H54 (cell line): ENCODE data around the gene WFIKKN2.

Experiments used
- DNase-seq: peaks from one replicate; pipeline ENCODE4 v3.0.0; 2011; ENCODE audit warnings: low spot score, mixed read lengths; ENCODE audit not compliant: insufficient read length
- FAIRE-seq: peaks from 3 replicates; lab custom pipeline; 2011; peaks lifted over from hg19 to GRCh38; lab: Jason Lieb, UNC
- POLR2A ChIP-seq: IDR thresholded peaks from 2 replicates; pipeline ENCODE4 v1.6.1; 2011; ENCODE audit warnings: low read depth, mild to moderate bottlenecking, low read length

The WFIKKN2 gene

GRCh38 chr17:50834429-50835300 lies 721 bp upstream of the WFIKKN2 start:
- no peak for TF ChIP-seq POLR2A
- FAIRE-seq: no peak
- DNase-seq: no peak

- DNase-seq (no peak), FAIRE-seq (no peak)
- TF ChIP-seq POLR2A: no peak
These were observed 1.4 kb downstream of the WFIKKN2 start for GRCh38 chr17:50836826-50837225.

GRCh38 chr17:50837286-50837979 lies 2.0 kb downstream of the WFIKKN2 start:
- TF ChIP-seq POLR2A: no peak
- DNase-seq (no peak), FAIRE-seq (no peak)

GRCh38 chr17:50837980-50838954 lies 2.9 kb downstream of the WFIKKN2 start:
- no peak for DNase-seq
- no peak for FAIRE-seq
- no peak for TF ChIP-seq POLR2A

- DNase-seq: no peak
- no peak for TF ChIP-seq POLR2A
- no peak for FAIRE-seq
These were observed 4.4 kb downstream of the WFIKKN2 start for GRCh38 chr17:50839591-50840310.

- no peak for FAIRE-seq
- no peak for TF ChIP-seq POLR2A
- DNase-seq: no peak
These were observed 5.0 kb downstream of the WFIKKN2 start for GRCh38 chr17:50840311-50840851.

- FAIRE-seq: no peak
- no peak for TF ChIP-seq POLR2A
- no peak for DNase-seq
These were observed 6.0 kb downstream of the WFIKKN2 start for GRCh38 chr17:50841277-50841948.

- DNase-seq (peak; percentile 90), FAIRE-seq (no peak)
- TF ChIP-seq POLR2A: no peak
These were observed 6.6 kb downstream of the WFIKKN2 start for GRCh38 chr17:50841949-50842354.

- no peak for FAIRE-seq
- no peak for TF ChIP-seq POLR2A
- no peak for DNase-seq
These were observed 7.2 kb downstream of the WFIKKN2 start for GRCh38 chr17:50842506-50843149.

- DNase-seq (no peak), FAIRE-seq (no peak)
- TF ChIP-seq POLR2A: no peak
These were observed 7.9 kb downstream of the WFIKKN2 start for GRCh38 chr17:50843150-50843905.

GRCh38 chr17:50844117-50844700 lies 8.8 kb downstream of the WFIKKN2 start:
- FAIRE-seq (no peak), DNase-seq (no peak)
- TF ChIP-seq POLR2A: no peak
